NT2/D1 (cell line): ENCODE data around the gene FHDC1.

ENCODE experiments used
- DNase-seq: peaks from one replicate; pipeline ENCODE4 v3.0.0-alpha.2; 2011; ENCODE audit warnings: low read depth, low spot score
- H3K27me3 ChIP-seq: 2 replicates; pipeline ENCODE4 v1.6.0; 2011; ENCODE audit warnings: mild to moderate bottlenecking; ENCODE audit not compliant: insufficient read length, insufficient read depth
- H3K36me3 ChIP-seq: 2 replicates; pipeline ENCODE4 v1.6.1; 2011; ENCODE audit warnings: mild to moderate bottlenecking, low read length, mixed read lengths; ENCODE audit not compliant: insufficient read depth, insufficient read length
- H3K4me1 ChIP-seq: 2 replicates; pipeline ENCODE4 v1.5.1; 2011; ENCODE audit not compliant: insufficient read depth, insufficient read length
- H3K4me3 ChIP-seq: 2 replicates; pipeline ENCODE4 v1.5.1; 2011; ENCODE audit warnings: low read depth; ENCODE audit not compliant: insufficient read length
- H3K9ac ChIP-seq: 2 replicates; pipeline ENCODE4 v1.6.0; 2011; ENCODE audit warnings: low read depth; ENCODE audit not compliant: insufficient read length
- H3K9me3 ChIP-seq: 2 replicates; pipeline ENCODE4 v1.5.1; 2011; ENCODE audit warnings: mild to moderate bottlenecking, low read length; ENCODE audit not compliant: insufficient read depth
- SUZ12 ChIP-seq: IDR thresholded peaks from 2 replicates; pipeline ENCODE4 v1.6.1; 2011; ENCODE audit not compliant: insufficient read length, insufficient read depth; ENCODE audit errors: extremely low read depth
- YY1 ChIP-seq: IDR thresholded peaks from 2 replicates; pipeline ENCODE4 v1.6.1; 2011; ENCODE audit not compliant: insufficient read length, insufficient read depth
- ZNF274 ChIP-seq: IDR thresholded peaks from 2 replicates; pipeline ENCODE4 v1.6.1; 2011; ENCODE audit warnings: mild to moderate bottlenecking, low read depth, low read length

FHDC1 gene

GRCh38 chr4:152936446-152937335 is 568 bp downstream of the FHDC1 start:
- no peaks in the 10 kb centered on the region for H3K4me1 ChIP-seq
- no peaks in the 10 kb centered on the region for H3K9me3 ChIP-seq
- peak overlapping the region; percentile 75 for H3K4me3 ChIP-seq
- H3K36me3 ChIP-seq, result no peaks in the 10 kb centered on the region
- H3K27me3 ChIP-seq, result peaks cover 27% of the 10 kb centered on the region
- DNase-seq, result peak; percentile 33
- H3K9ac ChIP-seq, result peak overlapping the region; percentile 86
- no peak for TF ChIP-seq YY1
- TF ChIP-seq ZNF274, result no peak
- TF ChIP-seq SUZ12, result no peak

- Histone ChIP-seq H3K27me3 (peaks cover 27% of the 10 kb centered on the region), H3K4me1 (no peaks in the 10 kb centered on the region), H3K9ac (peak overlapping the region; percentile 86), H3K36me3 (no peaks in the 10 kb centered on the region), H3K9me3 (no peaks in the 10 kb centered on the region), H3K4me3 (peak overlapping the region; percentile 75)
- no peak for TF ChIP-seq ZNF274
- no peak for DNase-seq
These were observed 1.5 kb downstream of the FHDC1 start for GRCh38 chr4:152937336-152938236.

GRCh38 chr4:152938237-152938947 is 2.3 kb downstream of the FHDC1 start:
- Histone ChIP-seq H3K27me3 (peaks cover 27% of the 10 kb centered on the region), H3K4me3 (peak overlapping the region; percentile 75), H3K9me3 (no peaks in the 10 kb centered on the region), H3K9ac (no peak overlapping the region), H3K36me3 (peaks cover under 1% of the 10 kb centered on the region), H3K4me1 (no peaks in the 10 kb centered on the region)
- TF ChIP-seq SUZ12 (no peak), YY1 (no peak)
- DNase-seq, result no peak

- no peaks in the 10 kb centered on the region for H3K9me3 ChIP-seq
- no peak for DNase-seq
- H3K4me3 ChIP-seq, result no peak overlapping the region
- H3K36me3 ChIP-seq, result peaks cover 4% of the 10 kb centered on the region
- H3K4me1 ChIP-seq, result no peaks in the 10 kb centered on the region
- peaks cover 27% of the 10 kb centered on the region for H3K27me3 ChIP-seq
- TF ChIP-seq SUZ12 (no peak), ZNF274 (no peak), YY1 (no peak)
- no peak overlapping the region for H3K9ac ChIP-seq
These were observed 3.5 kb downstream of the FHDC1 start for GRCh38 chr4:152939621-152940020.

GRCh38 chr4:152940461-152940860 is 4.3 kb downstream of the FHDC1 start:
- no peak for TF ChIP-seq ZNF274
- no peak for TF ChIP-seq YY1
- no peak for TF ChIP-seq SUZ12
- no peak for DNase-seq
- peaks cover 4% of the 10 kb centered on the region for H3K36me3 ChIP-seq
- no peaks in the 10 kb centered on the region for H3K4me1 ChIP-seq
- no peak overlapping the region for H3K4me3 ChIP-seq
- peaks cover 27% of the 10 kb centered on the region for H3K27me3 ChIP-seq
- H3K9ac ChIP-seq, result no peak overlapping the region
- no peaks in the 10 kb centered on the region for H3K9me3 ChIP-seq

GRCh38 chr4:152941411-152941810 is 5.3 kb downstream of the FHDC1 start:
- TF ChIP-seq YY1, result no peak
- TF ChIP-seq ZNF274, result no peak
- TF ChIP-seq SUZ12, result no peak
- Histone ChIP-seq H3K9ac (no peak overlapping the region), H3K4me3 (no peak overlapping the region), H3K4me1 (no peaks in the 10 kb centered on the region), H3K27me3 (peaks cover 26% of the 10 kb centered on the region), H3K36me3 (peaks cover 4% of the 10 kb centered on the region), H3K9me3 (no peaks in the 10 kb centered on the region)
- no peak for DNase-seq
